ENCODE measurements around the gene SETD3. TPM values are rescaled to one million over a fixed set of nuclear protein-coding genes. Genes with fewer than 3 reads are reported as not detected.

The SETD3 gene
- total RNA-seq, 1 donor from 2014 or later = 49.1 TPM

- TF ChIP-seq, protein P1, sequence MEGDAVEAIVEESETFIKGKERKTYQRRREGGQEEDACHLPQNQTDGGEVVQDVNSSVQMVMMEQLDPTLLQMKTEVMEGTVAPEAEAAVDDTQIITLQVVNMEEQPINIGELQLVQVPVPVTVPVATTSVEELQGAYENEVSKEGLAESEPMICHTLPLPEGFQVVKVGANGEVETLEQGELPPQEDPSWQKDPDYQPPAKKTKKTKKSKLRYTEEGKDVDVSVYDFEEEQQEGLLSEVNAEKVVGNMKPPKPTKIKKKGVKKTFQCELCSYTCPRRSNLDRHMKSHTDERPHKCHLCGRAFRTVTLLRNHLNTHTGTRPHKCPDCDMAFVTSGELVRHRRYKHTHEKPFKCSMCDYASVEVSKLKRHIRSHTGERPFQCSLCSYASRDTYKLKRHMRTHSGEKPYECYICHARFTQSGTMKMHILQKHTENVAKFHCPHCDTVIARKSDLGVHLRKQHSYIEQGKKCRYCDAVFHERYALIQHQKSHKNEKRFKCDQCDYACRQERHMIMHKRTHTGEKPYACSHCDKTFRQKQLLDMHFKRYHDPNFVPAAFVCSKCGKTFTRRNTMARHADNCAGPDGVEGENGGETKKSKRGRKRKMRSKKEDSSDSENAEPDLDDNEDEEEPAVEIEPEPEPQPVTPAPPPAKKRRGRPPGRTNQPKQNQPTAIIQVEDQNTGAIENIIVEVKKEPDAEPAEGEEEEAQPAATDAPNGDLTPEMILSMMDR (IDR thresholded peaks at IDR 0.05) = no peak
- H3K4me3 Mint-ChIP-seq (ENCODE audit: unreplicated experiment) = no peak overlapping the region
- no peaks in the 10 kb centered on the region for H3K27me3 Mint-ChIP-seq (ENCODE audit: unreplicated experiment)
- H3K9me3 Mint-ChIP-seq (ENCODE audit: unreplicated experiment) = no peaks in the 10 kb centered on the region
- no peak overlapping the region for H3K27ac Mint-ChIP-seq (ENCODE audit: unreplicated experiment)
- H3K4me1 Mint-ChIP-seq (ENCODE audit: unreplicated experiment) = no peaks in the 10 kb centered on the region
- no peak for DNase-seq (ENCODE audit: extremely low spot score, unreplicated experiment)
- H3K36me3 Mint-ChIP-seq (ENCODE audit: unreplicated experiment) = peaks cover 72% of the 10 kb centered on the region
These were observed 22.3 kb upstream of the SETD3 start for GRCh38 chr14:99502989-99503421.

GRCh38 chr14:99497894-99498293 lies 17.2 kb upstream of the SETD3 start:
- peaks cover 55% of the 10 kb centered on the region for H3K36me3 Mint-ChIP-seq (ENCODE audit: unreplicated experiment)
- H3K4me3 Mint-ChIP-seq (ENCODE audit: unreplicated experiment) = no peak overlapping the region
- TF ChIP-seq, protein P1 (IDR thresholded peaks at IDR 0.05) = no peak
- H3K9me3 Mint-ChIP-seq (ENCODE audit: unreplicated experiment) = no peaks in the 10 kb centered on the region
- no peak overlapping the region for H3K27ac Mint-ChIP-seq (ENCODE audit: unreplicated experiment)
- no peak for DNase-seq (ENCODE audit: extremely low spot score, unreplicated experiment)
- no peaks in the 10 kb centered on the region for H3K4me1 Mint-ChIP-seq (ENCODE audit: unreplicated experiment)
- H3K27me3 Mint-ChIP-seq (ENCODE audit: unreplicated experiment) = no peaks in the 10 kb centered on the region

DNA sequence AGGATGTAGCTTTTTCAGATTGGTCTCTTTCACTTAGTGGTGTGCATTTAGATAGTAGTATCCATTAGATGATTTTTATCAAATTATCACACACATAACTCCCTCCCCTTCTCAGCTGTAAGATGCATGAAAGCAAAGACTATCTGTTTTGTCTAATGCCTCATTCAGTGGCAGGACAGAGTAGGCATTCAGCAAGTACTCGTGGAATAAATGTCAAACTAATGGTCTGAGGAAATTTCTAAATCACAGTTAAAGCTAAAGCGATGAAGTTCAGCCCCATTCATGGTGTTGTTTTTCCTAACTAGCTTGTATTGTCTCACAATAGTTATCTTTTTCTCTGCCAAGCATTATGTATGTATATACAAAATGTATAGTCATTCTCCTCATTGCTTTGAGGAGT lies 16.7 kb upstream of the SETD3 start:
- TF ChIP-seq, protein P1 (IDR thresholded peaks at IDR 0.05) = no peak
- Mint-ChIP-seq H3K9me3 (ENCODE audit: unreplicated experiment) (no peaks in the 10 kb centered on the region), H3K27ac (ENCODE audit: unreplicated experiment) (no peak overlapping the region), H3K4me3 (ENCODE audit: unreplicated experiment) (no peak overlapping the region), H3K27me3 (ENCODE audit: unreplicated experiment) (no peaks in the 10 kb centered on the region), H3K36me3 (ENCODE audit: unreplicated experiment) (peaks cover 54% of the 10 kb centered on the region), H3K4me1 (ENCODE audit: unreplicated experiment) (no peaks in the 10 kb centered on the region)
- no peak for DNase-seq (ENCODE audit: extremely low spot score, unreplicated experiment)

GRCh38 chr14:99484106-99484505 lies 3.4 kb upstream of the SETD3 start:
- Mint-ChIP-seq H3K4me3 (ENCODE audit: unreplicated experiment) (no peak overlapping the region), H3K27ac (ENCODE audit: unreplicated experiment) (no peak overlapping the region), H3K4me1 (ENCODE audit: unreplicated experiment) (peaks cover 33% of the 10 kb centered on the region), H3K9me3 (ENCODE audit: unreplicated experiment) (no peaks in the 10 kb centered on the region), H3K36me3 (ENCODE audit: unreplicated experiment) (no peaks in the 10 kb centered on the region), H3K27me3 (ENCODE audit: unreplicated experiment) (no peaks in the 10 kb centered on the region)
- TF ChIP-seq, protein P1 (IDR thresholded peaks at IDR 0.05) = no peak
- DNase-seq (ENCODE audit: extremely low spot score, unreplicated experiment) = no peak

DNA sequence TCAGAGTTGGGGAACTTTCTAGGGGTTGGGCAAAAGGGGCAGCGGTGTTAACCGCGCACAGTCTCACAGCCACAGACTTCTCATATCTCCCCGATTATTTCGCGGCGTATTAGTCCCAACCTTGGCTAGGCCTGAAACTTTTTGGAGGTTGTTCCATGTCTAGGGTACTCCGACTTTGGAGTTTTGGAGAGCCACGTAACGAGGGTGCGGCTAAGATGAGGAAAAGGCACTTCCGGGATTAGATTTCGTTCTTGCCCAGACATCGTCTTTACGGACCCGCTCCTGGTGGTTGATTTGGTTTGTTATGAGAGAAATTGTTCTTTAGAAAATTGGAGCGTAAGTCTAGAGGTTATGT lies 1.1 kb upstream of the SETD3 start:
- H3K36me3 Mint-ChIP-seq (ENCODE audit: unreplicated experiment) = no peaks in the 10 kb centered on the region
- peak overlapping the region; percentile 98 for H3K27ac Mint-ChIP-seq (ENCODE audit: unreplicated experiment)
- H3K9me3 Mint-ChIP-seq (ENCODE audit: unreplicated experiment) = no peaks in the 10 kb centered on the region
- TF ChIP-seq, protein P1 (IDR thresholded peaks at IDR 0.05) = no peak
- H3K4me1 Mint-ChIP-seq (ENCODE audit: unreplicated experiment) = peaks cover 46% of the 10 kb centered on the region
- peak overlapping the region; percentile 95 for H3K4me3 Mint-ChIP-seq (ENCODE audit: unreplicated experiment)
- no peaks in the 10 kb centered on the region for H3K27me3 Mint-ChIP-seq (ENCODE audit: unreplicated experiment)
- no peak for DNase-seq (ENCODE audit: extremely low spot score, unreplicated experiment)
